Nephron (organoid): ENCODE results near the gene PCSK7.

Experiments
- H3K27ac Mint-ChIP-seq, 3 experiments: 2 replicates each; pipeline ENCODE4 v1.8.0; 2020; ENCODE audit warnings: mixed read lengths in 3 of 3, mild to moderate bottlenecking in 2 of 3, moderate library complexity in 1 of 3
- H3K27me3 Mint-ChIP-seq: 2 replicates; pipeline ENCODE4 v1.8.0; 2021; ENCODE audit warnings: low read depth, mild to moderate bottlenecking, moderate library complexity, mixed read lengths
- H3K36me3 Mint-ChIP-seq: 2 replicates; pipeline ENCODE4 v1.8.0; 2020; ENCODE audit warnings: low read depth, mixed read lengths
- H3K4me1 Mint-ChIP-seq: 2 replicates; pipeline ENCODE4 v1.8.0; 2020; ENCODE audit warnings: mixed read lengths
- H3K4me3 Mint-ChIP-seq, 3 experiments: 2 replicates each; pipeline ENCODE4 v1.8.0; 2020; ENCODE audit warnings: mild to moderate bottlenecking in 3 of 3, mixed read lengths in 3 of 3, moderate library complexity in 2 of 3
- H3K9me3 Mint-ChIP-seq: 2 replicates; pipeline ENCODE4 v1.8.0; 2020; ENCODE audit warnings: mixed read lengths
- CTCF ChIP-seq, 3 experiments: fragments of 200-600 bp; sonication (generic); IDR thresholded peaks; one replicate each; pipeline ENCODE4 v1.5.0; 2021; ENCODE audit warnings: antibody characterized with exemption in 3 of 3; ENCODE audit not compliant: unreplicated experiment in 3 of 3

PCSK7 gene

DNA sequence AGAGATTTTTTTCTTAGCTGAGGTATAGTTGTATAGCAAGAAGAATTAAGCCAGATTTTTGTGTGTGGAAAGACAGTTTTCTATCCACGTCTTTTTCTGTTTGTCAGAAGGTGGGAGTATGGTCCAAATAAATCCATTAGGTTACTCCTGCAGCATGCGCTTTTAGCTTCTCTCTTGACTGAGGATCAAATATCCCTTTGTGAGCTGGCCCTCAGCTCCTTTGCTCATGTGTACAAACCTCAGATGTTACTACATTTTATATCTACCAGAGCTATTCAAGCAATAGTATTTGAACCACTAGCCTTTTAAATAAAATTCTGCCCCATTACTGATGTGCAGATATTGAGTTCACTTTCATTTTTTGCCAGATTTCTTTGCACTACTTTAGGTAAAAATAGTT lies 62.1 kb downstream of the PCSK7 start:
- peak overlapping the region in 1 of 3 experiments; percentile 15 for H3K4me3 Mint-ChIP-seq
- no peaks in the 10 kb centered on the region for H3K27me3 Mint-ChIP-seq
- no peaks in the 10 kb centered on the region for H3K9me3 Mint-ChIP-seq
- TF ChIP-seq CTCF (IDR thresholded peaks at IDR 0.05; ENCODE audit: unreplicated experiment in 3 of 3) = no peak
- H3K27ac Mint-ChIP-seq = peak overlapping the region; percentile 87 to 92 (median 89)
- H3K36me3 Mint-ChIP-seq = peaks cover 47% of the 10 kb centered on the region
- peaks cover 76% of the 10 kb centered on the region for H3K4me1 Mint-ChIP-seq

- H3K27me3 Mint-ChIP-seq = no peaks in the 10 kb centered on the region
- H3K27ac Mint-ChIP-seq = peak overlapping the region; percentile 10 to 81 (median 56)
- H3K4me1 Mint-ChIP-seq = peaks cover 49% of the 10 kb centered on the region
- H3K4me3 Mint-ChIP-seq = no peak overlapping the region
- peaks cover 77% of the 10 kb centered on the region for H3K36me3 Mint-ChIP-seq
- no peak for TF ChIP-seq CTCF (IDR thresholded peaks at IDR 0.05; ENCODE audit: unreplicated experiment in 3 of 3)
- no peaks in the 10 kb centered on the region for H3K9me3 Mint-ChIP-seq
Measured at GRCh38 chr11:117166491-117166890, 65.4 kb downstream of the PCSK7 start.

DNA sequence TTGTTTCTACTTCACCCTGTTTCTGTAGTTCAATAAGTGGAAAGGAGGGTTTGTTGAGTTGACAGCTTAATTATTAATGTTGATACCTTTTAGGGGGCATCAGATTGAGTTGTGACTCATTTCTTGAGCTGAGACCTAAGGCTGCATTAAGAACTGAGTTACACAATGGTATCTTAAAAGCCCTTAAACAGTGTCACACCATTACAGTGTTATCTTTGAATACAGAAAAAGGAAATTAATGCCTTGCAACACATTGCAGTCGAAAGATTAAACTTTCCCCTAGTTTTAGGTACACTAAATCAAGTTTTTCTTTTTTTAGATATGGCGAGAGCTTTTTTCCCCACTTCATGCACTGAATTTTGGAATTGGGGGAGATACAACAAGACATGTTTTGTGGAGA lies 71.0 kb downstream of the PCSK7 start:
- Mint-ChIP-seq H3K27me3 (no peaks in the 10 kb centered on the region), H3K27ac (peak overlapping the region in 2 of 3 experiments; percentile 42 to 73), H3K4me3 (no peak overlapping the region), H3K9me3 (no peaks in the 10 kb centered on the region), H3K4me1 (peaks cover 12% of the 10 kb centered on the region), H3K36me3 (peaks cover 68% of the 10 kb centered on the region)
- TF ChIP-seq CTCF (IDR thresholded peaks at IDR 0.05; ENCODE audit: unreplicated experiment in 3 of 3) = no peak

- TF ChIP-seq CTCF (IDR thresholded peaks at IDR 0.05; ENCODE audit: unreplicated experiment in 3 of 3) = no peak
- H3K4me3 Mint-ChIP-seq = no peak overlapping the region
- peaks cover 7% of the 10 kb centered on the region for H3K4me1 Mint-ChIP-seq
- H3K9me3 Mint-ChIP-seq = no peaks in the 10 kb centered on the region
- H3K36me3 Mint-ChIP-seq = peaks cover 67% of the 10 kb centered on the region
- no peaks in the 10 kb centered on the region for H3K27me3 Mint-ChIP-seq
- peak overlapping the region in 1 of 3 experiments; percentile 76 for H3K27ac Mint-ChIP-seq
Measured at GRCh38 chr11:117159892-117160291, 72.0 kb downstream of the PCSK7 start.

GRCh38 chr11:117157507-117157906 lies 74.4 kb downstream of the PCSK7 start:
- no peak overlapping the region for H3K4me3 Mint-ChIP-seq
- H3K27ac Mint-ChIP-seq = no peak overlapping the region
- no peak for TF ChIP-seq CTCF (IDR thresholded peaks at IDR 0.05; ENCODE audit: unreplicated experiment in 3 of 3)

GRCh38 chr11:117154468-117154867 lies 77.4 kb downstream of the PCSK7 start:
- Mint-ChIP-seq H3K36me3 (peaks cover 54% of the 10 kb centered on the region), H3K27me3 (no peaks in the 10 kb centered on the region), H3K9me3 (no peaks in the 10 kb centered on the region), H3K4me1 (peaks cover 11% of the 10 kb centered on the region), H3K27ac (no peak overlapping the region), H3K4me3 (no peak overlapping the region)
- no peak for TF ChIP-seq CTCF (IDR thresholded peaks at IDR 0.05; ENCODE audit: unreplicated experiment in 3 of 3)

More at GRCh38 chr11:117157507-117157906, 74.4 kb downstream of the PCSK7 start:
- Mint-ChIP-seq H3K4me1 (peaks cover 7% of the 10 kb centered on the region), H3K36me3 (peaks cover 64% of the 10 kb centered on the region), H3K27me3 (no peaks in the 10 kb centered on the region), H3K9me3 (no peaks in the 10 kb centered on the region)
